Activated naive CD8-positive, alpha-beta T cell treated with anti-CD3 and anti-CD28 coated beads, Interleukin-2, amount 10 ng/mL, durations not matched to agents 7 days and 5 days (primary cell): ENCODE measurements around the gene AKAP6. TPM values are rescaled to one million over a fixed set of nuclear protein-coding genes. Genes with fewer than 3 reads are reported as not detected.

Experiments used
- ATAC-seq: fragments of 150-1000 bp; cut with Tn5 transposase; one replicate; pipeline ENCODE4 v1.10.0; 2021; ENCODE audit warnings: low read depth, moderate library complexity
- POLR2A ChIA-PET: fragments of 350-600 bp; sonication (Branson Sonifier 250); formaldehyde crosslinking; loops from one replicate; lab custom pipeline; 2021; ENCODE audit warnings: antibody characterized with exemption; lab: Charles Lee
- DNase-seq: peaks from one replicate; pipeline ENCODE4 v3.0.0; 2021
- H3K27ac Mint-ChIP-seq: one replicate; pipeline ENCODE4 v1.8.0; 2022; ENCODE audit warnings: mild to moderate bottlenecking, mixed read lengths
- H3K27me3 Mint-ChIP-seq: one replicate; pipeline ENCODE4 v1.8.0; 2022; ENCODE audit warnings: mild to moderate bottlenecking, moderate library complexity, mixed read lengths
- H3K36me3 Mint-ChIP-seq: one replicate; pipeline ENCODE4 v1.8.0; 2021; ENCODE audit warnings: mild to moderate bottlenecking, mixed read lengths
- H3K4me1 Mint-ChIP-seq: one replicate; pipeline ENCODE4 v1.8.0; 2021; ENCODE audit warnings: mixed read lengths
- H3K4me3 Mint-ChIP-seq: one replicate; pipeline ENCODE4 v1.8.0; 2022; ENCODE audit warnings: mild to moderate bottlenecking, moderate library complexity, mixed read lengths
- H3K9me3 Mint-ChIP-seq: one replicate; pipeline ENCODE4 v1.8.0; 2021; ENCODE audit warnings: mixed read lengths
- total RNA-seq, 2 experiments: library from RNA; stranded (reverse); gene quantifications; one replicate each; pipeline ENCODE4 v1.2.3, GENCODE V29; 2021

Gene AKAP6
- total RNA-seq, 2 experiments from 2014 or later, result 1.00 to 1.8 TPM

- peaks cover 5% of the 10 kb centered on the region for H3K27me3 Mint-ChIP-seq
- POLR2A ChIA-PET, result no interaction called here
- no peaks in the 10 kb centered on the region for H3K36me3 Mint-ChIP-seq
- DNase-seq (no peak), ATAC-seq (no peak)
- H3K4me1 Mint-ChIP-seq, result no peaks in the 10 kb centered on the region
- H3K27ac Mint-ChIP-seq, result no peak overlapping the region
- H3K9me3 Mint-ChIP-seq, result no peaks in the 10 kb centered on the region
- no peak overlapping the region for H3K4me3 Mint-ChIP-seq
Observed at GRCh38 chr14:32512813-32513212, 183.7 kb downstream of the AKAP6 start.

GRCh38 chr14:32513571-32514009, 184.5 kb downstream of the AKAP6 start:
- Mint-ChIP-seq H3K9me3 (no peaks in the 10 kb centered on the region), H3K27ac (no peak overlapping the region), H3K4me3 (no peak overlapping the region), H3K4me1 (no peaks in the 10 kb centered on the region), H3K36me3 (no peaks in the 10 kb centered on the region), H3K27me3 (peaks cover 5% of the 10 kb centered on the region)
- POLR2A ChIA-PET, result no interaction called here
- DNase-seq (no peak), ATAC-seq (no peak)

GRCh38 chr14:32514236-32514635, 185.1 kb downstream of the AKAP6 start:
- Mint-ChIP-seq H3K4me3 (no peak overlapping the region), H3K9me3 (no peaks in the 10 kb centered on the region), H3K36me3 (no peaks in the 10 kb centered on the region), H3K4me1 (no peaks in the 10 kb centered on the region), H3K27ac (no peak overlapping the region), H3K27me3 (peaks cover 5% of the 10 kb centered on the region)
- no peak for DNase-seq
- POLR2A ChIA-PET, result no interaction called here
- ATAC-seq, result no peak

DNA sequence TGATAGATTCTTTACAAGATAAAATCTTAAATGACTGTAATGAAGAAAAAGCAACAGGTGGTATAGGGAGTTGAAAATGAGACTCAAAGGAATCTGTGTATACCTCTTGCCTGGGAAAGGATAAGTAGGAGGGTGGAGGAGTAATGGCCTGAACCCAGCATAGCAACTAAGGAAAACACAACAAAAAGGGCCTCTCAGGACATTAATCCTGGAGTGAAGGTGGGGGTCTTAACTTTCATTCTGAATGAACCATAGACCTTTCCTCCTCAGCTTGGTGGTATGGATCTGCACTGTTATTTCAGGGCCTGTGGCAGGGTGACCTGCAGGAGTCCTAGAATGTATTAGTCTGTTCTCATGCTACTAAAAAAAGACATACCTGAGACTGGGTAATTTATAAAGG, 185.6 kb downstream of the AKAP6 start:
- POLR2A ChIA-PET, result no interaction called here
- DNase-seq (no peak), ATAC-seq (no peak)
- Mint-ChIP-seq H3K4me1 (no peaks in the 10 kb centered on the region), H3K9me3 (no peaks in the 10 kb centered on the region), H3K36me3 (no peaks in the 10 kb centered on the region), H3K4me3 (no peak overlapping the region), H3K27me3 (peaks cover 5% of the 10 kb centered on the region), H3K27ac (no peak overlapping the region)

GRCh38 chr14:32524609-32525375, 195.7 kb downstream of the AKAP6 start:
- Mint-ChIP-seq H3K36me3 (no peaks in the 10 kb centered on the region), H3K9me3 (no peaks in the 10 kb centered on the region), H3K27me3 (no peaks in the 10 kb centered on the region), H3K4me1 (no peaks in the 10 kb centered on the region), H3K4me3 (no peak overlapping the region), H3K27ac (no peak overlapping the region)
- ATAC-seq (no peak), DNase-seq (no peak)
- POLR2A ChIA-PET, result no interaction called here

DNA sequence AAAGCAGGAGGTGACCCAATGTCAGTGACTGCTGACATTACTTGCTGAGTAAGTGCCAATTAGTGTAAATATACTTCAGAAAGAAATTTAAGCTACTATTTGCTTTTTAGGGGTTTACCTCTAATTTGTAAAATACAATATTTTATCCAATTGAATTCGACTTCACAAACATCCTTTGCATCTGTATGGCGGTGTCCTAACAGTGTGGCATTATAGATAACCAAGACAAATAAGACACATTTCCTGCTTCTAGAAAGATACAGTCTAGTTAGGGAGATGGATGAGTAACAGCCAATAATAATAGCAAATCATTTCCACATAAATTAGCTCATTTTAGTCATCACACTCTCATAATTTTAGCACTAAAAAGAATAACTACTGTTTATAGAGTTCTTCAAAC, 196.5 kb downstream of the AKAP6 start:
- ATAC-seq (no peak), DNase-seq (no peak)
- Mint-ChIP-seq H3K4me1 (no peaks in the 10 kb centered on the region), H3K36me3 (no peaks in the 10 kb centered on the region), H3K4me3 (no peak overlapping the region), H3K27me3 (peaks cover 2% of the 10 kb centered on the region), H3K27ac (no peak overlapping the region), H3K9me3 (no peaks in the 10 kb centered on the region)
- POLR2A ChIA-PET, result no interaction called here

DNA sequence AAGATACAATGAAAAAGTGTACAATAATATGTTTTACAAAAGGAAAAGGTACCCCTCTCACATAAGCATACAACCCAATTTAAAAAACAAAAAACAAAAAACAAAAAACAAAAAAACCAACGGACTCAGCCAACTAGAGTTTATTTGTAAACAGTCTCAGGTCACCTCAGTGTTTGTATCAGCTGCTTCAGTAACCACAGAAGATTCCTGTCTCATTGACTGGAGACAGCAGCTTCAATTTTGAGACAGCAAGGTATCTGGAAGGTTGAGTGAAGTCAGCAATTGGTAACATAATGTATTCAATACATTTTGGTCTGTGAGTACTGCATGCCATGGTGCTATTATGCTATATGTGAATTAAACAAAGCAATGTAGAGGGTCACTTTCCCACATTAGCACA, 201.7 kb downstream of the AKAP6 start:
- DNase-seq, result no peak
- no peak overlapping the region for H3K27ac Mint-ChIP-seq
- H3K4me3 Mint-ChIP-seq, result no peak overlapping the region
- H3K4me1 Mint-ChIP-seq, result no peaks in the 10 kb centered on the region
- POLR2A ChIA-PET, result no interaction called here
- H3K36me3 Mint-ChIP-seq, result no peaks in the 10 kb centered on the region
- no peak for ATAC-seq
- H3K27me3 Mint-ChIP-seq, result peaks cover 5% of the 10 kb centered on the region
- H3K9me3 Mint-ChIP-seq, result no peaks in the 10 kb centered on the region

DNA sequence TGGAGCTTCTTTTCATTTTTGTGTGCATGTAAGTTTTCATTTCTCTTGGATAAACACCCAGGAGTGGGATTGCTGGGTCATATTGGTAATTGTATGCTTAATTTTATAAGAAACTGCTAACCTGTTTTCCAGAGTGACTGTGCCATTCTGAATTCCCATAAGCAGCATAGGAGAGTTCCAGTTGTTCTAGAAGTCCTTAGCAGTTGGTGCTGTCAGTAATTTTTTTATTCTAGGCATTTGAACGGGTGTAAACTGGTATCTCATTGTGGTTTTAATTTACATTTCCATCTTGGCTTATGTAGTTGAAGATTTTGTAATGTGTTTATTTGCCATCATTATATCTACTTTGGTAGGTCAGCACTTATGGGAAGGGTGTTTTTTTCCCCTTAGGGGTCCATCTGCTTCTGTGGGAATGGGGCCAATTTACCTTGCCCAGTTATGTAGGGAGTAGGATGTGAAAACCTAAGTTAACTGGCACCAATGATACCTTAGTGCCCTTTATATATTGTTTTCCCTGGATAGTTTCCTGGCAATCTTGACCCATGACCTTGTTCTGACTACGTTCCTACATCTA, 202.9 kb downstream of the AKAP6 start:
- ATAC-seq, result no peak
- DNase-seq, result no peak
- H3K4me3 Mint-ChIP-seq, result no peak overlapping the region
- no peak overlapping the region for H3K27ac Mint-ChIP-seq
- POLR2A ChIA-PET, result no interaction called here
- H3K4me1 Mint-ChIP-seq, result no peaks in the 10 kb centered on the region
- H3K27me3 Mint-ChIP-seq, result peaks cover 5% of the 10 kb centered on the region
- no peaks in the 10 kb centered on the region for H3K9me3 Mint-ChIP-seq
- no peaks in the 10 kb centered on the region for H3K36me3 Mint-ChIP-seq

- POLR2A ChIA-PET, result no interaction called here
- Mint-ChIP-seq H3K4me3 (no peak overlapping the region), H3K9me3 (no peaks in the 10 kb centered on the region), H3K27ac (no peak overlapping the region), H3K27me3 (peaks cover 5% of the 10 kb centered on the region), H3K36me3 (no peaks in the 10 kb centered on the region), H3K4me1 (no peaks in the 10 kb centered on the region)
- ATAC-seq (no peak), DNase-seq (no peak)
Observed at GRCh38 chr14:32534145-32534544, 205.0 kb downstream of the AKAP6 start.

DNA sequence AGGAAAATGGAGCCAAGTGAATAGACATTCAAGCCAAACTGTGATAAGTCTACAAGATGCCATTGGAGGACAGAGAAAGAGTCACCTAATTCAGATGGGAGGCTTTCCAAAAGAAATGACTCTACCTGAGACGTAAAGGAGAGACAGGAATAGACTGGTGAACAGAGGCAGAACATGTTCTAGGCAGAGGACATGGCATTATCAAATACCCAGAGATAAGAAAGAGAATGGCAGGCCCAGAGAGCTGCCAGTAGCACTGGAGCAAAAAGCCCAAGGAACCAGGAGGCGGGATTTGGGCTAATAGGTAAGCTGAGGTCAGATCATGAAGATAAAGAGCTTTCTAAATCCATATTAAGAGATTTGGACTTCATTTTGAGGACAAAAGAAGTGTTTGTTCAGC, 207.1 kb downstream of the AKAP6 start:
- Mint-ChIP-seq H3K4me3 (no peak overlapping the region), H3K9me3 (no peaks in the 10 kb centered on the region), H3K27ac (no peak overlapping the region), H3K36me3 (no peaks in the 10 kb centered on the region), H3K27me3 (peaks cover 3% of the 10 kb centered on the region), H3K4me1 (no peaks in the 10 kb centered on the region)
- POLR2A ChIA-PET, result no interaction called here
- DNase-seq (no peak), ATAC-seq (no peak)

GRCh38 chr14:32537166-32537565, 208.1 kb downstream of the AKAP6 start:
- DNase-seq (no peak), ATAC-seq (no peak)
- H3K4me3 Mint-ChIP-seq, result no peak overlapping the region
- H3K27me3 Mint-ChIP-seq, result peaks cover 3% of the 10 kb centered on the region
- no peak overlapping the region for H3K27ac Mint-ChIP-seq
- POLR2A ChIA-PET, result no interaction called here
- no peaks in the 10 kb centered on the region for H3K36me3 Mint-ChIP-seq
- no peaks in the 10 kb centered on the region for H3K4me1 Mint-ChIP-seq
- no peaks in the 10 kb centered on the region for H3K9me3 Mint-ChIP-seq

GRCh38 chr14:32542507-32542906, 213.4 kb downstream of the AKAP6 start:
- Mint-ChIP-seq H3K27me3 (no peaks in the 10 kb centered on the region), H3K36me3 (no peaks in the 10 kb centered on the region), H3K9me3 (no peaks in the 10 kb centered on the region), H3K4me3 (no peak overlapping the region), H3K4me1 (peaks cover 3% of the 10 kb centered on the region), H3K27ac (no peak overlapping the region)
- ATAC-seq (no peak), DNase-seq (no peak)
- POLR2A ChIA-PET, result no interaction called here

GRCh38 chr14:32545095-32545494, 216.0 kb downstream of the AKAP6 start:
- Mint-ChIP-seq H3K4me1 (peaks cover 3% of the 10 kb centered on the region), H3K9me3 (no peaks in the 10 kb centered on the region), H3K4me3 (no peak overlapping the region), H3K36me3 (no peaks in the 10 kb centered on the region), H3K27ac (no peak overlapping the region), H3K27me3 (no peaks in the 10 kb centered on the region)
- ATAC-seq (no peak), DNase-seq (no peak)
- POLR2A ChIA-PET, result no interaction called here

DNA sequence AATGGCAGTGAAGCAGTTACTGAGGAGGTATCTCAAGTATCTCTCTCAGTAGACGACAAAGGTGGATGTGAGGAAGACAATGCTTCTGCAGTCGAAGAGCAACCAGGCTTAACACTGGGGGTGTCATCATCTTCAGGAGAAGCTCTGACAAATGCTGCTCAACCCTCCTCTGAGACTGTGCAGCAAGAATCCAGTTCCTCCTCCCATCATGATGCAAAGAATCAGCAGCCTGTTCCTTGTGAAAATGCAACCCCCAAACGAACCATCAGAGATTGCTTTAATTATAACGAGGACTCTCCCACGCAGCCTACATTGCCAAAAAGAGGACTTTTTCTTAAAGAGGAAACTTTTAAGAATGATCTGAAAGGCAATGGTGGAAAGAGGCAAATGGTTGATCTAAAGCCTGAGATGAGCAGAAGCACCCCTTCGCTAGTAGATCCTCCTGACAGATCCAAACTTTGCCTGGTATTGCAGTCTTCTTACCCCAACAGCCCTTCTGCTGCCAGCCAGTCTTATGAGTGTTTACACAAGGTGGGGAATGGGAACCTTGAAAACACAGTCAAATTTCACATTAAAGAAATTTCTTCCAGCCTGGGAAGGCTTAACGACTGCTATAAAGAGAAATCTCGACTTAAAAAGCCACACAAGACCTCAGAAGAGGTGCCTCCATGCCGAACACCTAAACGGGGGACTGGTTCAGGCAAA, 216.6 kb downstream of the AKAP6 start:
- POLR2A ChIA-PET, result no interaction called here

More for the DNA sequence above, 216.6 kb downstream of the AKAP6 start:
- no peak for ATAC-seq
- DNase-seq, result no peak
- no peak overlapping the region for H3K4me3 Mint-ChIP-seq
- no peaks in the 10 kb centered on the region for H3K9me3 Mint-ChIP-seq
- no peaks in the 10 kb centered on the region for H3K36me3 Mint-ChIP-seq
- no peak overlapping the region for H3K27ac Mint-ChIP-seq
- peaks cover 3% of the 10 kb centered on the region for H3K4me1 Mint-ChIP-seq
- no peaks in the 10 kb centered on the region for H3K27me3 Mint-ChIP-seq
